HG03039 (cell line): ENCODE data around the gene SULT1A2.
"Not testable (repeated sequence)": the region's sequence is repeated elsewhere in the genome, so short reads cannot be mapped to it uniquely, and the experiment has no call there.

Experiments used
- ATAC-seq: cut with Tn5 transposase; IDR thresholded peaks from one replicate; pipeline ENCODE4 v1.9.1; 2021; ENCODE audit warnings: mild to moderate bottlenecking, moderate library complexity; ENCODE audit not compliant: unreplicated experiment

The SULT1A2 gene

GRCh38 chr16:28592511-28592910 lies 4.3 kb downstream of the SULT1A2 start:
- ATAC-seq, result no peak

- ATAC-seq, result no peak
Measured at GRCh38 chr16:28591355-28591754, 5.5 kb downstream of the SULT1A2 start.

- ATAC-seq, result no peak
Measured at GRCh38 chr16:28590384-28591340, 6.2 kb downstream of the SULT1A2 start.

GRCh38 chr16:28589930-28590329 lies 6.9 kb downstream of the SULT1A2 start:
- no peak for ATAC-seq

GRCh38 chr16:28589069-28589468 lies 7.8 kb downstream of the SULT1A2 start:
- no peak for ATAC-seq

- ATAC-seq, result no peak
Measured at GRCh38 chr16:28587386-28587785, 9.5 kb downstream of the SULT1A2 start.

GRCh38 chr16:28586466-28586865 lies 10.4 kb downstream of the SULT1A2 start:
- no peak for ATAC-seq

GRCh38 chr16:28585674-28586073 lies 11.2 kb downstream of the SULT1A2 start:
- no peak for ATAC-seq

- no peak for ATAC-seq
Measured at GRCh38 chr16:28580726-28581315, 16.0 kb downstream of the SULT1A2 start.

- no peak for ATAC-seq
Measured at GRCh38 chr16:28575446-28576109, 21.3 kb downstream of the SULT1A2 start.

GRCh38 chr16:28574925-28575324 lies 21.9 kb downstream of the SULT1A2 start:
- ATAC-seq, result no peak

- ATAC-seq, result no peak
Measured at GRCh38 chr16:28573738-28574718, 22.8 kb downstream of the SULT1A2 start.

- no peak for ATAC-seq
Measured at GRCh38 chr16:28572696-28573510, 23.9 kb downstream of the SULT1A2 start.

GRCh38 chr16:28569968-28570752 lies 26.7 kb downstream of the SULT1A2 start:
- ATAC-seq, result no peak

- no peak for ATAC-seq
Measured at GRCh38 chr16:28569021-28569420, 27.8 kb downstream of the SULT1A2 start.

GRCh38 chr16:28567292-28567691 lies 29.6 kb downstream of the SULT1A2 start:
- ATAC-seq, result no peak

GRCh38 chr16:28566233-28566925 lies 30.5 kb downstream of the SULT1A2 start:
- ATAC-seq, result not testable (repeated sequence)

GRCh38 chr16:28563218-28563617 lies 33.6 kb downstream of the SULT1A2 start:
- no peak for ATAC-seq
